Spleen (tissue), 11 donors: ENCODE results near the gene MED13L. TPM values are rescaled to one million over a fixed set of nuclear protein-coding genes. Genes with fewer than 3 reads are reported as not detected.

Source experiments
- DNase-seq: peaks from one replicate; pipeline ENCODE4 v3.0.0-alpha.2; 2020
- H3K27ac ChIP-seq, 8 donors: fragments of 200-600 bp; sonication (generic) in 7 of 8; 1 replicate in 4 of 8; 2 replicates in 4 of 8; pipeline versions ENCODE4 v1.5.0 to v1.8.0; 2016 to 2021; ENCODE audit warnings: inconsistent platforms in 4 of 8, mild to moderate bottlenecking in 4 of 8, moderate library complexity in 1 of 8
- H3K27me3 ChIP-seq, 7 donors: fragments of 200-600 bp; sonication (generic) in 6 of 7; replicated peaks in 1 of 7; 1 replicate in 4 of 7; 2 replicates in 3 of 7; pipeline versions ENCODE4 v1.5.0 to v1.8.0; 2016 to 2021; ENCODE audit warnings: inconsistent platforms in 3 of 7, mild to moderate bottlenecking in 1 of 7
- H3K36me3 ChIP-seq, 6 donors: fragments of 200-600 bp; sonication (generic) in 5 of 6; 1 replicate in 4 of 6; 2 replicates in 2 of 6; pipeline versions ENCODE4 v1.5.0 to v1.8.0; 2016 to 2021; ENCODE audit warnings: inconsistent platforms in 2 of 6
- H3K4me1 ChIP-seq, 6 donors: fragments of 200-600 bp; sonication (generic) in 5 of 6; 1 replicate in 3 of 6; 2 replicates in 3 of 6; pipeline versions ENCODE4 v1.5.0 to v1.8.0; 2016 to 2021; ENCODE audit warnings: inconsistent platforms in 3 of 6
- H3K4me3 ChIP-seq, 8 donors: fragments of 200-600 bp; sonication (generic) in 7 of 8; 1 replicate in 4 of 8; 2 replicates in 4 of 8; pipeline versions ENCODE4 v1.5.0 to v1.8.0; 2016 to 2021; ENCODE audit warnings: inconsistent platforms in 4 of 8, mild to moderate bottlenecking in 4 of 8, moderate library complexity in 2 of 8
- H3K9me3 ChIP-seq, 8 donors: fragments of 200-600 bp; sonication (generic) in 7 of 8; 1 replicate in 4 of 8; 2 replicates in 4 of 8; pipeline versions ENCODE4 v1.5.0 to v1.8.0; 2016 to 2021; ENCODE audit warnings: inconsistent platforms in 4 of 8
- CTCF ChIP-seq, 11 experiments: fragments of 200-600 bp in 7 of 11; fragments of 450-650 bp in 4 of 11; sonication (generic) in 4 of 11; IDR thresholded peaks in 8 of 11; conservative IDR thresholded peaks in 3 of 11; 1 replicate in 7 of 11; 2 replicates in 4 of 11; pipeline versions ENCODE4 v1.4.0 to v1.8.0; 2016 to 2021; ENCODE audit warnings: antibody characterized with exemption in 11 of 11, inconsistent platforms in 4 of 11, mild to moderate bottlenecking in 1 of 11
- POLR2A ChIP-seq, 3 donors: fragments of 450-650 bp; IDR thresholded peaks; one replicate each; pipeline ENCODE4 v1.5.1; 2017; ENCODE audit warnings: antibody characterized with exemption in 3 of 3, mild to moderate bottlenecking in 1 of 3
- POLR2AphosphoS5 ChIP-seq, 3 donors: sonication (generic); formaldehyde crosslinking; IDR thresholded peaks; one replicate each; pipeline ENCODE4 v1.5.1; 2017; ENCODE audit warnings: antibody characterized with exemption in 3 of 3
- WGBS, 5 donors: extraction: QIAGEN DNeasy Blood & Tissue Kit in 3 of 5; methylation state at CpG; one replicate each; pipeline versions ENCODE4 v1.1.5 to v1.1.7; 2013 to 2018; 5-methylcytosine and 5-hydroxymethylcytosine counted together
- intact Hi-C: fragments of 100-400 bp; cut with DNase I; formaldehyde crosslinking; loops from one replicate; pipeline ENCODE4 v1.15.0; 2023; ENCODE audit warnings: low total_unique reads
- polyA plus RNA-seq, 3 donors: library from polyadenylated mRNA; stranded (reverse); fragments of 200-250 nt; gene quantifications; one replicate each; pipeline ENCODE4 v1.2.1, GENCODE V29; 2013
- total RNA-seq, 7 donors: library from RNA; depleted of rRNA in 3 of 7; stranded (reverse); fragments of >200 nt in 3 of 7; fragmentation: NEBNext Ultra II Directional in 4 of 7; extraction: Animal tissue kit (Norgen Biotek cat#: 25700) in 4 of 7; gene quantifications; one replicate each; pipeline versions ENCODE4 v1.1.0 to v1.2.1, GENCODE V29; 2016 to 2021
- donor health status: healthy with polysubstance abuse.
- donor health status: DM: no; HTN: no; CAD: no; lungs with moderate emphysema.
- donor health status: DM: no; HTN: no; CAD: no.
- donor health status: Bipolar disorder and iron deficiency.
- donor health status: healthy.
- donor health status: DM: no; HTN: no; CAD: no.
- donor health status: DM: yes; HTN: yes; CAD: no.

Gene MED13L
- total and polyA plus RNA-seq, 10 donors, result 13.4 to 255 (median 185) TPM

- no peaks in the 10 kb centered on the region for H3K9me3 ChIP-seq
- H3K4me3 ChIP-seq, result no peak overlapping the region
- H3K27ac ChIP-seq, result no peak overlapping the region
- intact Hi-C loops, result no loop called here
- no peak for DNase-seq
- H3K4me1 ChIP-seq, result peaks cover 11 to 95% (median 53%) of the 10 kb centered on the region in 6 donors
- TF ChIP-seq POLR2AphosphoS5 (IDR thresholded peaks at IDR 0.05), result no peak
- no peak for TF ChIP-seq CTCF (IDR thresholded peaks at IDR 0.05 in 8 of 11, conservative IDR thresholded peaks at IDR 0.05 in 3 of 11)
- no peak for TF ChIP-seq POLR2A (IDR thresholded peaks at IDR 0.05)
- H3K36me3 ChIP-seq, result no peaks in the 10 kb centered on the region
- 59 to 74% (median 65%) methylated on average over 4 of the region's 4 CpGs for WGBS, 5 donors
- no peaks in the 10 kb centered on the region for H3K27me3 ChIP-seq
These were observed 125.2 kb downstream of the MED13L start for GRCh38 chr12:116152268-116152667.

GRCh38 chr12:116150452-116150851 is 127.0 kb downstream of the MED13L start:
- Histone ChIP-seq H3K27ac (no peak overlapping the region), H3K9me3 (no peaks in the 10 kb centered on the region), H3K36me3 (no peaks in the 10 kb centered on the region), H3K27me3 (no peaks in the 10 kb centered on the region), H3K4me3 (no peak overlapping the region), H3K4me1 (peaks cover 11 to 87% (median 54%) of the 10 kb centered on the region in 6 donors)
- intact Hi-C loops, result no loop called here
- no peak for DNase-seq
- WGBS, 5 donors, result 88 to 92% (median 90%) methylated on average over 5 of the region's 5 CpGs
- TF ChIP-seq CTCF (IDR thresholded peaks at IDR 0.05 in 8 of 11, conservative IDR thresholded peaks at IDR 0.05 in 3 of 11) (no peak), POLR2AphosphoS5 (IDR thresholded peaks at IDR 0.05) (no peak), POLR2A (IDR thresholded peaks at IDR 0.05) (no peak)

GRCh38 chr12:116150001-116150400 is 127.5 kb downstream of the MED13L start:
- Histone ChIP-seq H3K9me3 (no peaks in the 10 kb centered on the region), H3K27me3 (no peaks in the 10 kb centered on the region), H3K36me3 (no peaks in the 10 kb centered on the region), H3K4me3 (no peak overlapping the region), H3K27ac (no peak overlapping the region), H3K4me1 (peaks cover 11 to 88% (median 53%) of the 10 kb centered on the region in 6 donors)
- DNase-seq, result no peak
- intact Hi-C loops, result no loop called here
- TF ChIP-seq POLR2A (IDR thresholded peaks at IDR 0.05) (no peak), POLR2AphosphoS5 (IDR thresholded peaks at IDR 0.05) (no peak), CTCF (IDR thresholded peaks at IDR 0.05 in 8 of 11, conservative IDR thresholded peaks at IDR 0.05 in 3 of 11) (no peak)
- 79 to 89% (median 88%) methylated on average over 4 of the region's 4 CpGs for WGBS, 5 donors

GRCh38 chr12:116148844-116149243 is 128.6 kb downstream of the MED13L start:
- H3K4me1 ChIP-seq, result peaks cover 17 to 88% (median 53%) of the 10 kb centered on the region in 6 donors

More at GRCh38 chr12:116148844-116149243, 128.6 kb downstream of the MED13L start:
- TF ChIP-seq CTCF (IDR thresholded peaks at IDR 0.05 in 8 of 11, conservative IDR thresholded peaks at IDR 0.05 in 3 of 11) (no peak), POLR2A (IDR thresholded peaks at IDR 0.05) (no peak), POLR2AphosphoS5 (IDR thresholded peaks at IDR 0.05) (no peak)
- H3K36me3 ChIP-seq, result no peaks in the 10 kb centered on the region
- no peak for DNase-seq
- intact Hi-C loops, result no loop called here
- no peak overlapping the region for H3K27ac ChIP-seq
- H3K4me3 ChIP-seq, result no peak overlapping the region
- H3K27me3 ChIP-seq, result no peaks in the 10 kb centered on the region
- 62 to 70% (median 64%) methylated on average over 3 of the region's 3 CpGs for WGBS, 5 donors
- H3K9me3 ChIP-seq, result no peaks in the 10 kb centered on the region
